SK-N-MC (cell line): ENCODE results near the gene SMCO4.

Source experiments
- DNase-seq: peaks from one replicate; pipeline ENCODE4 v3.0.0-alpha.2; 2011; ENCODE audit warnings: low read depth, low spot score
- H3K27ac ChIP-seq: fragments of 200-600 bp; sonication (generic); 2 replicates; pipeline ENCODE4 v1.5.1; 2016; ENCODE audit warnings: mixed run types
- H3K36me3 ChIP-seq: fragments of 200-600 bp; sonication (generic); 2 replicates; pipeline ENCODE4 v1.6.1; 2017; ENCODE audit warnings: antibody characterized with exemption, low read length, mixed read lengths; ENCODE audit not compliant: insufficient read depth
- H3K4me3 ChIP-seq: fragments of 200-600 bp; sonication (generic); 2 replicates; pipeline ENCODE4 v1.5.1; 2016
- H3K9ac ChIP-seq: fragments of 200-600 bp; sonication (generic); 2 replicates; pipeline ENCODE4 v1.8.0; 2017; ENCODE audit warnings: mixed run types, mixed read lengths; ENCODE audit not compliant: insufficient read length
- H3K9me3 ChIP-seq: fragments of 200-600 bp; sonication (generic); 2 replicates; pipeline ENCODE4 v1.6.1; 2017; ENCODE audit warnings: low read depth, mild to moderate bottlenecking, antibody characterized with exemption, low read length, moderate library complexity, mixed read lengths
- EZH2 ChIP-seq: fragments of 200-600 bp; sonication (generic); IDR thresholded peaks from one replicate; pipeline ENCODE4 v1.6.1; 2017; ENCODE audit warnings: antibody characterized with exemption
- FOXP2 ChIP-seq: optimal IDR thresholded peaks from 2 replicates; pipeline ENCODE3; 2011; ENCODE audit warnings: mild to moderate bottlenecking, moderate library complexity; ENCODE audit not compliant: insufficient read depth; ENCODE audit errors: extremely low read length, control extremely low read depth
- POLR2AphosphoS5 ChIP-seq: IDR thresholded peaks from 2 replicates; pipeline ENCODE4 v1.6.1; 2012; ENCODE audit warnings: mild to moderate bottlenecking, low read depth, low read length, borderline replicate concordance

The SMCO4 gene

GRCh38 chr11:93493252-93493897, 49.8 kb downstream of the SMCO4 start:
- Histone ChIP-seq H3K36me3 (no peaks in the 10 kb centered on the region), H3K9ac (no peak overlapping the region), H3K9me3 (no peaks in the 10 kb centered on the region), H3K27ac (no peak overlapping the region), H3K4me3 (no peak overlapping the region)
- DNase-seq, result no peak
- TF ChIP-seq POLR2AphosphoS5, result no peak
- TF ChIP-seq FOXP2, result no peak
- TF ChIP-seq EZH2, result no peak

GRCh38 chr11:93492464-93493251, 50.5 kb downstream of the SMCO4 start:
- Histone ChIP-seq H3K36me3 (no peaks in the 10 kb centered on the region), H3K9me3 (no peaks in the 10 kb centered on the region), H3K9ac (no peak overlapping the region), H3K27ac (no peak overlapping the region), H3K4me3 (no peak overlapping the region)
- no peak for TF ChIP-seq EZH2
- TF ChIP-seq FOXP2, result no peak
- TF ChIP-seq POLR2AphosphoS5, result no peak
- DNase-seq, result no peak

GRCh38 chr11:93491973-93492372, 51.2 kb downstream of the SMCO4 start:
- DNase-seq, result no peak
- TF ChIP-seq EZH2 (no peak), FOXP2 (no peak), POLR2AphosphoS5 (no peak)
- Histone ChIP-seq H3K4me3 (no peak overlapping the region), H3K9ac (no peak overlapping the region), H3K9me3 (no peaks in the 10 kb centered on the region), H3K27ac (no peak overlapping the region), H3K36me3 (no peaks in the 10 kb centered on the region)

DNA sequence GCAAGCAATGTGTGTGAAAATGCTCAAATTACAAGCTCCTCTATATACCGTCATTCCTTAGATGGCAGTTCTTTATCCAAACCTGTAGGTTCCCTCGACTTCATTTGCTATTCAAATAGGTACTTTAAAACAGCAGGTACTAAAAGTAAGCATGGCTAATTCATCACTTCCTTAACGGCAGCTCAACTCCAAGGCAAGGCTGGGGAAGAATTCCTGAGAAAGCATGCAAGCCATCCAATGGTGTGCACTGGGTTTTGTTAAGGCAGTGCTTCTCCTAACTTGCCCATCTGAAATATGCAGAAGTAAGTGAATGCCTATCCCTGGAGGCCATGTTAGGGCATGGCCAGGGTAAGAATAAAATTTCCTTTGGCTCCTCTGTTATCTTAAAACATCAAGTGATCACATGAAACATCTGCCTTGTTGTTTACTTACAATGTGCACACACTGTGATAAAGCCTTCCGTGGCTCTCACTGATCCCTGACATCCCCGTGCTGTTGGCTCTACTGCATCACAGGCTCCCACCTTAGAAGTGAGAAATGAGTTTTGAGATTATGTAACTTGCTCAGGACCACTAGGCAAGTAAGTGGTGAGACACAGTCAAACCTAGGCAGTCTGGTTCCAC, 52.1 kb downstream of the SMCO4 start:
- no peak for TF ChIP-seq POLR2AphosphoS5
- no peak for DNase-seq
- no peak overlapping the region for H3K4me3 ChIP-seq
- no peaks in the 10 kb centered on the region for H3K9me3 ChIP-seq
- H3K36me3 ChIP-seq, result no peaks in the 10 kb centered on the region
- H3K9ac ChIP-seq, result no peak overlapping the region
- H3K27ac ChIP-seq, result no peak overlapping the region

- H3K9ac ChIP-seq, result no peak overlapping the region
- H3K9me3 ChIP-seq, result no peaks in the 10 kb centered on the region
- no peak overlapping the region for H3K4me3 ChIP-seq
- no peak for TF ChIP-seq POLR2AphosphoS5
- no peak for TF ChIP-seq FOXP2
- no peak for TF ChIP-seq EZH2
- DNase-seq, result no peak
- no peak overlapping the region for H3K27ac ChIP-seq
- H3K36me3 ChIP-seq, result no peaks in the 10 kb centered on the region
Observed at GRCh38 chr11:93489841-93490240, 53.4 kb downstream of the SMCO4 start.

DNA sequence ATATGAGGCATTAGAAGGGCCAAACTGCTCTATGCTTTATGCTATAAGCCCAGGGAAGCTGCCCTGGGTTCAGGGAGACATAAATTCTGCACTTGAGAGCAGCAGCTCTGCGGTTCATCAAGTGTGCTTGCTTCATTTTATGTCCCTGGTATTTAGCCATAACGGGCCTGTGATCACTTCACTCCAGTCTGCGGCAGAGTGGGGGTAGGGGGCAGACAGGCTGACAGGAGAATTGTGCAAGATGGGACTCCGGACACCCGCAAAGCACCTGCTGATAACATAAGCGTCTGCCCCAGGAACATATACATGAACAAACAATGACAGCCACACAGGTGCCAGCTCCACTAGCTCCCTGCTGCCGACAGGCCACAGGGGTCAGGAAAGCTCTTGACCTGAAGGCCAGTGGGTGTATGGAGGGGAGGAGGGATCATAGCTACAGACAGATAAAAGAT, 56.1 kb downstream of the SMCO4 start:
- DNase-seq, result no peak
- H3K27ac ChIP-seq, result no peak overlapping the region
- H3K36me3 ChIP-seq, result no peaks in the 10 kb centered on the region
- H3K4me3 ChIP-seq, result no peak overlapping the region
- no peak overlapping the region for H3K9ac ChIP-seq
- no peaks in the 10 kb centered on the region for H3K9me3 ChIP-seq
- no peak for TF ChIP-seq FOXP2
- no peak for TF ChIP-seq POLR2AphosphoS5
- no peak for TF ChIP-seq EZH2

DNA sequence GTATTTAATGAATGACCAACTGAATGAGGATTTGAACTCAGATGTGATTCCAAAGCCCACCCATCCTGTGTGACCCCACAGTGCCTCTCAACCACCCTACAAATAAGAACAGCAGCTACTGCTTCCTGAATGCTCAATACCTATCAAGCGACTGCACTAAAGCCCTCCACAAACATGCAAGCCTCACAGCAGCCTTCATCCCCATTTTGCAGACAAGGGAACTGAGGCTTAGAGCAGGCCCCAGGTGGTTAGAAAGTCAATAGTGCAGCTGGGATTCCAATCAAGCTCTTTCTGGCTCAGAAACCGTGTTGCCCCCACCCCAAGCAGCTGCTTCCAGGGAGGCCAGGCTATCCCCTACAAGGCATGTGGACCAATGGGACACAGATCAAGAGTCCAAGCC, 57.2 kb downstream of the SMCO4 start:
- Histone ChIP-seq H3K9ac (no peak overlapping the region), H3K4me3 (no peak overlapping the region), H3K36me3 (no peaks in the 10 kb centered on the region), H3K27ac (no peak overlapping the region), H3K9me3 (no peaks in the 10 kb centered on the region)
- DNase-seq, result no peak
- TF ChIP-seq EZH2, result no peak
- TF ChIP-seq FOXP2, result no peak
- no peak for TF ChIP-seq POLR2AphosphoS5

DNA sequence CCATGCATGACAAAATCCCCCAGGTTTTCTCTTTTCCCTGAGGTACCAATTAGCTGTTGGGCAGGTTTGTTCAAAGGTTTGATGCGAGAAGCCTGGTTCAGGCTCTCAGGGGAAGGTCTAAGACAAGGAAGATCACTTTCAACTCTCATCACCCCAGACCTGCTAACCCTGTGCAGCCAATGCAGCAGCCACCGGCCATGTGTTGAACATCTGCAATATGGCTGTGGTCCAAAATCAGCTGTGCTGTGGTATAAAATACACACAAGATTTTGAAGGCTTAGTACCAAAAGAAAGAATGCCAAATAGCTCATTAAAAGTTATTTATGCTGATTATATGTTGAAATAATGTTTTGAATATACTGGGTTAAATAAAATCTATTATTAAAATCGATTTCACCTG, 58.5 kb downstream of the SMCO4 start:
- no peaks in the 10 kb centered on the region for H3K9me3 ChIP-seq
- no peak overlapping the region for H3K27ac ChIP-seq
- H3K9ac ChIP-seq, result no peak overlapping the region
- DNase-seq, result no peak
- H3K4me3 ChIP-seq, result no peak overlapping the region
- H3K36me3 ChIP-seq, result no peaks in the 10 kb centered on the region
- TF ChIP-seq EZH2 (no peak), FOXP2 (no peak), POLR2AphosphoS5 (no peak)

DNA sequence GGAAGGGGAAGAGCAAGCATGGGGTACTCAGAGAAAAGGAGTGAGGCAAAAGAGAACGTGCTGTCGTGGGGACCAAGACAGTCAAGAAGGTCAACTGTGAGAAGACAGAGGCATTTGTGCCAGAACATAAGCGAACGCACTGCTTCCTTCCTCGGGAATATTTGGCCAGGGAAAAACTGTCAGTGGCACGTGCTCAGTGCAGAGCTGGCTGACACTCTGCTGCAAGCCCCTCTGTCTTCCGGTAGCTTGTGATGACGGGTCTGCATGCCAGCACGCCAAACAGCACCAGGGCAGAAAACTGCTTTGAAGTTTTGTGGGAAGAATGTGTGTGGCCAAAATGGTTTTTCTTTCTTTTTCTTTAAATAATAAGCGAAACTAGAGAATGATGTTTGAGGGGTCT, 60.6 kb downstream of the SMCO4 start:
- Histone ChIP-seq H3K36me3 (no peaks in the 10 kb centered on the region), H3K9me3 (no peaks in the 10 kb centered on the region), H3K27ac (no peak overlapping the region), H3K9ac (no peak overlapping the region), H3K4me3 (no peak overlapping the region)
- TF ChIP-seq EZH2, result no peak
- TF ChIP-seq POLR2AphosphoS5, result no peak
- no peak for TF ChIP-seq FOXP2
- DNase-seq, result no peak
